Lung (tissue), 12 donors: ENCODE measurements around the gene TRMT10B. TPM values are rescaled to one million over a fixed set of nuclear protein-coding genes. Genes with fewer than 3 reads are reported as not detected.

Source experiments
- ATAC-seq: fragments of 200-7000 bp; cut with Tn5 transposase; one replicate; pipeline ENCODE4 v1.9.1; 2020; ENCODE audit warnings: moderate number of reproducible peaks; ENCODE audit not compliant: insufficient read depth, low FRiP score
- DNase-seq, 3 donors: peaks; one replicate each; pipeline ENCODE4 v3.0.0-alpha.2; 2013 to 2017
- H3K27ac ChIP-seq, 2 donors: one replicate each; pipeline ENCODE4 v1.5.1; 2013; ENCODE audit warnings: mild to moderate bottlenecking in 2 of 2, moderate library complexity in 2 of 2, control low read depth in 1 of 2, inconsistent platforms in 1 of 2, low read depth in 1 of 2, low read length in 1 of 2
- H3K27me3 ChIP-seq, 3 donors: one replicate each; pipeline ENCODE4 v1.5.1; 2013; ENCODE audit warnings: low read length in 2 of 3; ENCODE audit not compliant: control insufficient read depth in 3 of 3, insufficient read depth in 3 of 3
- H3K36me3 ChIP-seq, 4 donors: one replicate each; pipeline ENCODE4 v1.5.1; 2013; ENCODE audit warnings: low read length in 4 of 4, mild to moderate bottlenecking in 1 of 4, moderate library complexity in 1 of 4; ENCODE audit not compliant: control insufficient read depth in 4 of 4, insufficient read depth in 4 of 4
- H3K4me1 ChIP-seq, 5 donors: one replicate each; pipeline ENCODE4 v1.5.1; 2013; ENCODE audit warnings: low read length in 5 of 5, mild to moderate bottlenecking in 2 of 5, moderate library complexity in 1 of 5; ENCODE audit not compliant: control insufficient read depth in 5 of 5, insufficient read depth in 5 of 5
- H3K4me3 ChIP-seq: one replicate; pipeline ENCODE4 v1.5.1; 2013; ENCODE audit warnings: mild to moderate bottlenecking, control low read depth, moderate library complexity
- H3K9ac ChIP-seq, 2 donors: one replicate each; pipeline ENCODE4 v1.5.1; 2013; ENCODE audit warnings: low read length in 2 of 2, control low read depth in 1 of 2; ENCODE audit not compliant: insufficient read depth in 1 of 2
- H3K9me3 ChIP-seq, 4 donors: one replicate each; pipeline ENCODE4 v1.5.1; 2013; ENCODE audit warnings: low read length in 3 of 4, mild to moderate bottlenecking in 1 of 4, moderate library complexity in 1 of 4; ENCODE audit not compliant: control insufficient read depth in 4 of 4, insufficient read depth in 3 of 4
- WGBS, 2 donors: extraction: QIAGEN DNeasy Blood & Tissue Kit; methylation state at CpG; one replicate each; pipeline ENCODE4 v1.1.7; 2013; 5-methylcytosine and 5-hydroxymethylcytosine counted together
- polyA plus RNA-seq, 2 donors: library from polyadenylated mRNA; stranded (reverse); fragments of 200-250 nt; gene quantifications; one replicate each; pipeline ENCODE4 v1.2.1, GENCODE V29; 2013
- total RNA-seq, 2 donors: library from RNA; depleted of rRNA in 1 of 2; stranded (reverse); fragments of >200 nt in 1 of 2; gene quantifications; one replicate each; pipeline ENCODE4 v1.2.1, GENCODE V29; 2014 to 2021
- TF ChIP-seq, protein P1 (sequence below): IDR thresholded peaks from 2 replicates; pipeline ENCODE4 v1.5.1; 2012; ENCODE audit warnings: mild to moderate bottlenecking; ENCODE audit errors: control extremely low read depth, extremely low read depth
- donor health status: control.
- donor health status: control.
- donor health status: Bipolar disorder and iron deficiency.
- donor health status: healthy.
- donor health status: DM: yes; HTN: yes; CAD: no.

TRMT10B gene
- total and polyA plus RNA-seq, 4 donors = 5.0 to 7.6 (median 5.7) TPM

- peak within 1 kb of the TSS; percentile 78 to 91 for H3K27ac ChIP-seq
- H3K36me3 ChIP-seq = peaks cover 0 to 4% (median under 1%) of the 10 kb centered on the region in 4 donors
- H3K4me1 ChIP-seq = peaks cover 0 to 15% (median 8%) of the 10 kb centered on the region in 5 donors
- no peaks in the 10 kb centered on the region for H3K27me3 ChIP-seq
- H3K9ac ChIP-seq = peak within 1 kb of the TSS; percentile 67 to 88
- DNase-seq (peak; percentile 86 to 93 (median 92)), ATAC-seq (peak; percentile 98)
- peak within 1 kb of the TSS; percentile 82 for H3K4me3 ChIP-seq
- TF ChIP-seq, protein P1, sequence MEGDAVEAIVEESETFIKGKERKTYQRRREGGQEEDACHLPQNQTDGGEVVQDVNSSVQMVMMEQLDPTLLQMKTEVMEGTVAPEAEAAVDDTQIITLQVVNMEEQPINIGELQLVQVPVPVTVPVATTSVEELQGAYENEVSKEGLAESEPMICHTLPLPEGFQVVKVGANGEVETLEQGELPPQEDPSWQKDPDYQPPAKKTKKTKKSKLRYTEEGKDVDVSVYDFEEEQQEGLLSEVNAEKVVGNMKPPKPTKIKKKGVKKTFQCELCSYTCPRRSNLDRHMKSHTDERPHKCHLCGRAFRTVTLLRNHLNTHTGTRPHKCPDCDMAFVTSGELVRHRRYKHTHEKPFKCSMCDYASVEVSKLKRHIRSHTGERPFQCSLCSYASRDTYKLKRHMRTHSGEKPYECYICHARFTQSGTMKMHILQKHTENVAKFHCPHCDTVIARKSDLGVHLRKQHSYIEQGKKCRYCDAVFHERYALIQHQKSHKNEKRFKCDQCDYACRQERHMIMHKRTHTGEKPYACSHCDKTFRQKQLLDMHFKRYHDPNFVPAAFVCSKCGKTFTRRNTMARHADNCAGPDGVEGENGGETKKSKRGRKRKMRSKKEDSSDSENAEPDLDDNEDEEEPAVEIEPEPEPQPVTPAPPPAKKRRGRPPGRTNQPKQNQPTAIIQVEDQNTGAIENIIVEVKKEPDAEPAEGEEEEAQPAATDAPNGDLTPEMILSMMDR = no peak
- H3K9me3 ChIP-seq = no peaks in the 10 kb centered on the region
- WGBS, 2 donors = 1% methylated on average over 57 to 72 of the region's 72 CpGs
These were observed 47.2 kb downstream of the TRMT10B start, which contains the start of gene DCAF10 for GRCh38 chr9:37800631-37801286. Gene DCAF10, plus strand, starts transcription at chr9:37800797. Its CDS starts 70 bp downstream, at chr9:37800867.

DNA sequence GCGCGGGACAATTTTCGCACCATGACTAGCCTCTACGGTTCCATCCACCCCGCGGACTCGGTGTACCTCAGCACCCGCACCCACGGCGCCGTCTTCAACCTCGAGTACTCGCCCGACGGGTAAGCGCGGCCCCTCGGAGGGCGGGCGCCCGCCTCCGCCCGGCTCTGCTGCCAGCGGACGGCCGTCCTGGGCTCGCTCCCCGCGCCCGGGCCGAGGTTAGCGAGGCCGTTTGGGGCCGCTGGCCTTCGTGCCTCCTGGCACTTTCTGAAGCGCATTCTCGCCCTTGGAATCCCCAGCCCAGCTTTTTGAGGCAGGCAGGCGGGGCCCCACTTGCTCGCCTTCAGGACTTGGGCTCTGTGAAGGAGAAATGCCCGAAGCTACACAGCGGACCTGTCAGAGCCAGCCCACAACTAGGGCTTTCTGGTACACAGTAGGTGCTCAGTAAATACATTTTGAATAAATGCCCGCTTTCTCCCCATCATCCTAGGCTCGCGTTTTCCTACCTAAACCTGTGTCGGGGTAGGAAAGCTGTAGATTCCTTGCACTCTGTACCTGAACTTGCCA lies 47.8 kb downstream of the TRMT10B start:
- Histone ChIP-seq H3K4me3 (peak overlapping the region; percentile 82), H3K4me1 (peaks cover 0 to 15% (median 8%) of the 10 kb centered on the region in 5 donors), H3K27me3 (no peaks in the 10 kb centered on the region), H3K9ac (peak overlapping the region; percentile 63 to 81), H3K36me3 (peaks cover 0 to 4% (median under 1%) of the 10 kb centered on the region in 4 donors), H3K9me3 (no peaks in the 10 kb centered on the region), H3K27ac (peak overlapping the region; percentile 78 to 86)
- 1 to 3% methylated on average over 27 to 45 of the region's 45 CpGs for WGBS, 2 donors
- DNase-seq (peak in 1 of 3 donors; percentile 35), ATAC-seq (peak; percentile 42)
- TF ChIP-seq, protein P1 = no peak

- TF ChIP-seq, protein P1 = no peak
- 60 to 67% methylated on average over 10 of the region's 10 CpGs for WGBS, 2 donors
- no peak for ATAC-seq
These were observed 48.5 kb downstream of the TRMT10B start for GRCh38 chr9:37801959-37802711.

More at GRCh38 chr9:37801959-37802711, 48.5 kb downstream of the TRMT10B start:
- peaks cover 0 to 15% (median 8%) of the 10 kb centered on the region in 5 donors for H3K4me1 ChIP-seq
- H3K36me3 ChIP-seq = peaks cover 0 to 4% (median under 1%) of the 10 kb centered on the region in 4 donors
- H3K4me3 ChIP-seq = peak overlapping the region; percentile 82
- H3K27me3 ChIP-seq = no peaks in the 10 kb centered on the region
- H3K9ac ChIP-seq = peak overlapping the region in 1 of 2 donors; percentile 81
- no peak overlapping the region for H3K27ac ChIP-seq
- no peaks in the 10 kb centered on the region for H3K9me3 ChIP-seq
- no peak for DNase-seq
